ENCODE data around the gene ZNF521.

DNA sequence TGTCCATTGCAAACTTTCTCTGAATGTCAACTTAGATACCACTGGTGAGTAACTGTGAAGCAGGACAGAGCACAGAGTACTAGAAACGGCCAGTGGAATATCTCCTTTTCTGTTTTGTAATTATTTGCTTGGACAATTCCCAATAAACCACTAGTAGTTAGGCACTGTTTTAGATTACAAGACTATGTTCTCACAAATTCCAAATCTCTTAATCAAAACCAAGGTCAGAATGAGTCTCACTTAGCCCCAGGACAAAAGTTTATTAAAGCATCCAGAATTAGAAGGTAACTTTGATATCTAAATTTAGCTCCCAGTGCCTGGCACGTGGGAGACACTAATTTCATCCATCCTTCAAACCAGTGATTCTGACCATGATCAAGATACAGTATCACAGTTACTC is 89.0 kb downstream of the ZNF521 start:
- no peak for TF ChIP-seq POLR2A (IDR thresholded peaks at IDR 0.05; ENCODE audit: extremely low read depth, insufficient read length)
- TF ChIP-seq, protein P1, sequence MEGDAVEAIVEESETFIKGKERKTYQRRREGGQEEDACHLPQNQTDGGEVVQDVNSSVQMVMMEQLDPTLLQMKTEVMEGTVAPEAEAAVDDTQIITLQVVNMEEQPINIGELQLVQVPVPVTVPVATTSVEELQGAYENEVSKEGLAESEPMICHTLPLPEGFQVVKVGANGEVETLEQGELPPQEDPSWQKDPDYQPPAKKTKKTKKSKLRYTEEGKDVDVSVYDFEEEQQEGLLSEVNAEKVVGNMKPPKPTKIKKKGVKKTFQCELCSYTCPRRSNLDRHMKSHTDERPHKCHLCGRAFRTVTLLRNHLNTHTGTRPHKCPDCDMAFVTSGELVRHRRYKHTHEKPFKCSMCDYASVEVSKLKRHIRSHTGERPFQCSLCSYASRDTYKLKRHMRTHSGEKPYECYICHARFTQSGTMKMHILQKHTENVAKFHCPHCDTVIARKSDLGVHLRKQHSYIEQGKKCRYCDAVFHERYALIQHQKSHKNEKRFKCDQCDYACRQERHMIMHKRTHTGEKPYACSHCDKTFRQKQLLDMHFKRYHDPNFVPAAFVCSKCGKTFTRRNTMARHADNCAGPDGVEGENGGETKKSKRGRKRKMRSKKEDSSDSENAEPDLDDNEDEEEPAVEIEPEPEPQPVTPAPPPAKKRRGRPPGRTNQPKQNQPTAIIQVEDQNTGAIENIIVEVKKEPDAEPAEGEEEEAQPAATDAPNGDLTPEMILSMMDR (IDR thresholded peaks at IDR 0.05; ENCODE audit: low read depth, low read length): no peak
- TF ChIP-seq MYC (IDR thresholded peaks at IDR 0.05; ENCODE audit: low read depth, low read length): no peak
